Measurements from ENCODE around the gene FKBP5. TPM values are rescaled to one million over a fixed set of nuclear protein-coding genes. Genes with fewer than 3 reads are reported as not detected.

FKBP5 gene
- total RNA-seq, 1 donor from 2014 or later, result 108 TPM

DNA sequence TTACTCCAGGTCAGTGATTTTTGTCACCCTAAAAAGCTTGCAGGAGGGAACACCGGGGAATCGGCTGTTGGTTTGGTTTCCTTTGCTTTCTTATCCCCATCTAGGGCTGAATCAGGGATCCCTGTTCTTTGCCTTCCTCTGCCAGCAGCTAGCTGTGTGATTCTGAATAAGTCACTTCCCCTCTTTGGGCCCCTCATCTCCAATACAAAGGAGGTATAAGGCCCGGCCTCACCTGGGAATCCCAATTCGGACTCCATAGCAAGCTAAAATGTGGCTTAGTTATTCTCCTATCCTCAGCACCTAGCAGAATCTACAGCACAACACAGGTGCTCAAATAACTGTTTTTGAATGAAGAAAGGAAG lies 29.6 kb upstream of the FKBP5 start:
- Mint-ChIP-seq H3K27me3 (ENCODE audit: unreplicated experiment) (no peaks in the 10 kb centered on the region), H3K36me3 (ENCODE audit: unreplicated experiment) (peaks cover 2% of the 10 kb centered on the region), H3K27ac (ENCODE audit: unreplicated experiment) (peak overlapping the region; percentile 87), H3K4me3 (ENCODE audit: unreplicated experiment) (no peak overlapping the region), H3K9me3 (ENCODE audit: unreplicated experiment) (no peaks in the 10 kb centered on the region), H3K4me1 (ENCODE audit: unreplicated experiment) (peaks cover 68% of the 10 kb centered on the region)
- TF ChIP-seq, protein P1, sequence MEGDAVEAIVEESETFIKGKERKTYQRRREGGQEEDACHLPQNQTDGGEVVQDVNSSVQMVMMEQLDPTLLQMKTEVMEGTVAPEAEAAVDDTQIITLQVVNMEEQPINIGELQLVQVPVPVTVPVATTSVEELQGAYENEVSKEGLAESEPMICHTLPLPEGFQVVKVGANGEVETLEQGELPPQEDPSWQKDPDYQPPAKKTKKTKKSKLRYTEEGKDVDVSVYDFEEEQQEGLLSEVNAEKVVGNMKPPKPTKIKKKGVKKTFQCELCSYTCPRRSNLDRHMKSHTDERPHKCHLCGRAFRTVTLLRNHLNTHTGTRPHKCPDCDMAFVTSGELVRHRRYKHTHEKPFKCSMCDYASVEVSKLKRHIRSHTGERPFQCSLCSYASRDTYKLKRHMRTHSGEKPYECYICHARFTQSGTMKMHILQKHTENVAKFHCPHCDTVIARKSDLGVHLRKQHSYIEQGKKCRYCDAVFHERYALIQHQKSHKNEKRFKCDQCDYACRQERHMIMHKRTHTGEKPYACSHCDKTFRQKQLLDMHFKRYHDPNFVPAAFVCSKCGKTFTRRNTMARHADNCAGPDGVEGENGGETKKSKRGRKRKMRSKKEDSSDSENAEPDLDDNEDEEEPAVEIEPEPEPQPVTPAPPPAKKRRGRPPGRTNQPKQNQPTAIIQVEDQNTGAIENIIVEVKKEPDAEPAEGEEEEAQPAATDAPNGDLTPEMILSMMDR (IDR thresholded peaks at IDR 0.05), result no peak
- no peak for DNase-seq (ENCODE audit: extremely low spot score, unreplicated experiment)

DNA sequence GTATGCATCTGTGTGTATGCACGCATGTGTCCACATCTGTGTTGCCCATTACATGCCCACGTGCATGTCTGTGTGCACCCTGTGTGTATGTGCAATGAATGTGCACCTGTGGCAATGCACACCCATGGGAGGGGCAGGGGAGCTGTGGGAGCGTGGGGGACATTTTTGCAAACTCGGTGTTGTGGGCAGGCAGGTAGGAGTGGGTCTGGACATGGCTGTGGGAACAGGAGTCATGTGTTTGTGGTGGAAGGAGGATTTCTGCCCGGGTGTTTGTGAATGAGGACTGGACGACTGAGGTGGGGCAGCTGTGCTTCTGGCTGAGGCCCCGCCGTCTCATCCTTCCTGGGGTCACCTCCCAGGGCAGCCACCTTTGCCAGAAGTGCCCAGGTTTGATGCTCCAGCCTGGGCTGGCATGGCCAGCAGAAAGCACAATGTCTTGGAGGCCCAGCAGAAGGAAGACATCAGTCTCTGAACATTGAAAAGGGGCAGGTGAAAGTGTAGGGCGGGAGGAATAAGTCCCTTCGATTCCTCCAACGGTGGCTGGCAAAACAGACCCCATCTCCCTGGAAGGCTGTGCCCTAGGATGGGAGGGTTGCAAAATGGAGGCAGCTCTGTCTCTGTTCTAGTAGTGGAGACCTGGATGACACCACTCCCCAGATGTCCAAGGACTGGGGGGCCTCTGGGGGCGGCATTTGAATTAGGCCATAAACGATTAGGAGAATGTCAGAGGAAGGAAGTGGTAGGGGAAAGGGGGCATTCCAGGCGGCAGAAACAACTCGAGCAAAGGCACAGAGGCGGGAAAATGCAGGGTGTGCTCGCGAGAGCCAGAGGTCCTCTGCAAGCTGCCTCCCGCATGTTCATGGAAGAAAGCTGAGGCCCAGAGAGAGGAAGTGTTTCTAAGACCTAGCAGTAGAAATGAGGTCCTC lies 29.0 kb upstream of the FKBP5 start:
- Mint-ChIP-seq H3K36me3 (ENCODE audit: unreplicated experiment) (peaks cover 2% of the 10 kb centered on the region), H3K27me3 (ENCODE audit: unreplicated experiment) (no peaks in the 10 kb centered on the region), H3K27ac (ENCODE audit: unreplicated experiment) (peak overlapping the region; percentile 87), H3K4me1 (ENCODE audit: unreplicated experiment) (peaks cover 65% of the 10 kb centered on the region), H3K9me3 (ENCODE audit: unreplicated experiment) (no peaks in the 10 kb centered on the region), H3K4me3 (ENCODE audit: unreplicated experiment) (no peak overlapping the region)
- DNase-seq (ENCODE audit: extremely low spot score, unreplicated experiment), result no peak
- TF ChIP-seq, protein P1 (IDR thresholded peaks at IDR 0.05), result no peak

DNA sequence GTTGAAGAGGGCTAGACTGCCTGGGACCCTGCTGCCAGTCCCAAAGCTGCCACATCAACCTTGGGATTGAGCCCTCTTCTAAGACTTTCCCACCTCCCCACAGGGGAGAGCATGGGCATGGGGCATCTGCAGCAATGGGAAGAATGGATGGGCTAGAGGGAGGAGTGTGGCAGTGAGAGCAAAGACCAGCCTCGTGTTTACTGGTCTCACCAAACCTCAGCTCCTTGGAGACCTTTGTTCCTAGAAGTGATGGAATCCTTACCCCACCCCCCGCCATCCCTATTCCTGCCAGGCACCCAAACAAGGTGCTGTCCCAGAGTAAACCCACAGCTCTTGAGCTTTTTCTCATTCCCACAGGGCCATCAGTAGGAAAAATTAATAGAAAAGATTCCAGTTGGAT lies 28.1 kb upstream of the FKBP5 start:
- Mint-ChIP-seq H3K27ac (ENCODE audit: unreplicated experiment) (peak overlapping the region; percentile 50), H3K9me3 (ENCODE audit: unreplicated experiment) (no peaks in the 10 kb centered on the region), H3K27me3 (ENCODE audit: unreplicated experiment) (no peaks in the 10 kb centered on the region), H3K4me3 (ENCODE audit: unreplicated experiment) (no peak overlapping the region), H3K36me3 (ENCODE audit: unreplicated experiment) (peaks cover 2% of the 10 kb centered on the region), H3K4me1 (ENCODE audit: unreplicated experiment) (peaks cover 56% of the 10 kb centered on the region)
- TF ChIP-seq, protein P1 (IDR thresholded peaks at IDR 0.05), result no peak
- DNase-seq (ENCODE audit: extremely low spot score, unreplicated experiment), result no peak

DNA sequence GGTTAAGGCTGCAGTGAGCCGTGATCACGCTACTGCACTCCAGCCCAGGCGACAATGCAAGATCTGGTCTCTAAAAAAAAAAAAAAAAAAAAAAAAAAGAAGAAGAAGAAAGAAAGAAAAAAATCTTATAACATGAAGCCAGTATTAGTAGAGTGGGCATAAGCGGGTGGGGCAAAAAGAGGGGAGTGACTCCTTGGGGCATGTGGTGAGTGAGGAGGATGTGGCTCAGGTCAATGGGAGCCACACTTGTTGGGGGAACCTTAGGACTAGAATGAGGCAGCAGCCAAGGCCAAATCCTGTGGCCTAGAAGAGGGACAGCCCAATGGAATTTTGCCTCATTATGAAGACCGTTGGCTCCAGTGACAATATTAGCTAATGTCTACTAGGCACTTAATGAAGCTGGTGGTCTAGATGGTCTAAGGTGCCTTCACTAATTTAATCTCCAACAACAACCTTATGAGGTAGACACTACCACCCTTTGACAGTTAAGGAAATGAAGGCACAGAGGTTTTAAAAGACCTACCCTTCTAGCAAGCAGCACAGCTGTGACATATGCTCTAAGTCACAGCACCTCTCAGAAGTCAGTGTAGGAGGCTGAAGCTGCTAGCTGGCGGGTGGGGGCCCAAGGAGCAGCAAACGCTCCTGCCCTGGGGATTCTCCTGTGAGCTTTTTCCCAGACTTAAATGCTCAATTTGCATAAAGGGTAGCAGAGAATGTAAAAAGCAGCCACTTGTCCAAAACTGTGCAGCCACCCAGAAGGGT lies 24.5 kb upstream of the FKBP5 start:
- no peak for DNase-seq (ENCODE audit: extremely low spot score, unreplicated experiment)
- Mint-ChIP-seq H3K4me1 (ENCODE audit: unreplicated experiment) (peaks cover 33% of the 10 kb centered on the region), H3K9me3 (ENCODE audit: unreplicated experiment) (peaks cover 3% of the 10 kb centered on the region), H3K27me3 (ENCODE audit: unreplicated experiment) (no peaks in the 10 kb centered on the region), H3K27ac (ENCODE audit: unreplicated experiment) (no peak overlapping the region), H3K4me3 (ENCODE audit: unreplicated experiment) (no peak overlapping the region), H3K36me3 (ENCODE audit: unreplicated experiment) (peaks cover 2% of the 10 kb centered on the region)
- TF ChIP-seq, protein P1 (IDR thresholded peaks at IDR 0.05), result no peak

DNA sequence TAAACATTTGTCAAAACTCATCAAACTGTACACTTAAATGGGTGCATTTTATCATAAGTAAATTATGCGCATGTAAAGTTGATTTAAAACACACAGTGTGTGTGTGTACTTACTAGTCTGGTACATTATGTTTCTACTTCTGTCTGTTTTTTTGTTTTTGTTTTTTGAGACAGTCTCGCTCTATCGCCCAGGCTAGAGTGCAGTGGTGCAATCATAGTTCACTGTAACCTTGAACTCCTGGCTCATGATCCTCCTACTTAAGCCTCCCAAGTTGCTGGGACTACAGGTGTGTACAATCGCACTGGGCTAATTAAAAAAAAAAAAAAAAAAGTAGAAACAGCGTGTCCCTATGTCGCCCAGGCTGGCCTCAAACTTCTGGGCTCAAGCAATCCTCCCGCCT lies 23.0 kb upstream of the FKBP5 start:
- peaks cover 3% of the 10 kb centered on the region for H3K9me3 Mint-ChIP-seq (ENCODE audit: unreplicated experiment)
- H3K4me1 Mint-ChIP-seq (ENCODE audit: unreplicated experiment), result peaks cover 18% of the 10 kb centered on the region
- H3K27me3 Mint-ChIP-seq (ENCODE audit: unreplicated experiment), result no peaks in the 10 kb centered on the region
- peaks cover 2% of the 10 kb centered on the region for H3K36me3 Mint-ChIP-seq (ENCODE audit: unreplicated experiment)
- no peak overlapping the region for H3K27ac Mint-ChIP-seq (ENCODE audit: unreplicated experiment)
- no peak overlapping the region for H3K4me3 Mint-ChIP-seq (ENCODE audit: unreplicated experiment)
- no peak for DNase-seq (ENCODE audit: extremely low spot score, unreplicated experiment)
- TF ChIP-seq, protein P1 (IDR thresholded peaks at IDR 0.05), result no peak
